Activated CD4-positive, alpha-beta T cell treated with anti-CD3 and anti-CD28 coated beads, Interleukin-2, amount 50 U/mL, for 48 hours (primary cell): ENCODE data around the gene RNPEP.
"Not testable (repeated sequence)": the region's sequence is repeated elsewhere in the genome, so short reads cannot be mapped to it uniquely, and the experiment has no call there.

Experiments used
- DNase-seq, 2 experiments: peaks; one replicate each; pipeline ENCODE4 v3.0.0-alpha.2; 2020

The RNPEP gene

DNA sequence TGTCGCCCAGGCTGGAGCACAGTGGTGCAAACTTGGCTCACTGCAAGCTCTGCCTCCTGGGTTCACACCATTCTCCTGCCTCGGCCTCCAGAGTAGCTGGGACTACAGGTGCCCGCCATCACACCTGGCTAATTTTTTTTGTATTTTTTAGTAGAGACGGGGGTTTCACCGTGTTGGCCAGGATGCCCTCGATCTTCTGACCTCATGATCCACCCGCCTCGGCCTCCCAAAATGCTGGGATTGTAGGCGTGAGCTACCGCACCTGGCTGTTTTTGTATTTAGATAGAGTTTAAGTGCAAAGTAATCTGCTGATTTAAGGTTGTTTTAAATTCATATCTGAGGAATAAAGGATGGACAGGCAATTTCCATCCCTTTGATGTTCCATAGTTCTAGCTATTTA is 20.1 kb upstream of the RNPEP start:
- not testable (repeated sequence) for DNase-seq

DNA sequence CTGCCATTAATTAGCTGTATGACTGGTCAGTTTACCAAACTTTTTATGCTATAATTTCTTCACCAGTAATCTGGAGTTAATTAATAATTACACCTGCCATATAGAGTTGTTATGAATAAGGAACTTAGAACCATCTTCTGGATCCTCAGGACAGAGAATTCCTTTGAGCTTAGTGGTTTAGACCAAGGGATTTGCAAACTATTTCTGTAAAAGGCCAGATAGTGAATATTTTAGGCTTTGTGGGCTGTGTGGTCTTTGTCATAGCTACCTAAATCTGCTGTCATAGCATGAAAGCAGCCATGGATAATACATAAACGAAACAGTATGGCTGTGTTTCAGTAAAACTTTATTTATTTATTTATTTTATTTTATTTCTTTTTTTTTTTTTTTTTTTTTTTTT is 18.2 kb upstream of the RNPEP start:
- no peak for DNase-seq

GRCh38 chr1:201966171-201966570 is 16.3 kb upstream of the RNPEP start:
- DNase-seq = no peak

DNA sequence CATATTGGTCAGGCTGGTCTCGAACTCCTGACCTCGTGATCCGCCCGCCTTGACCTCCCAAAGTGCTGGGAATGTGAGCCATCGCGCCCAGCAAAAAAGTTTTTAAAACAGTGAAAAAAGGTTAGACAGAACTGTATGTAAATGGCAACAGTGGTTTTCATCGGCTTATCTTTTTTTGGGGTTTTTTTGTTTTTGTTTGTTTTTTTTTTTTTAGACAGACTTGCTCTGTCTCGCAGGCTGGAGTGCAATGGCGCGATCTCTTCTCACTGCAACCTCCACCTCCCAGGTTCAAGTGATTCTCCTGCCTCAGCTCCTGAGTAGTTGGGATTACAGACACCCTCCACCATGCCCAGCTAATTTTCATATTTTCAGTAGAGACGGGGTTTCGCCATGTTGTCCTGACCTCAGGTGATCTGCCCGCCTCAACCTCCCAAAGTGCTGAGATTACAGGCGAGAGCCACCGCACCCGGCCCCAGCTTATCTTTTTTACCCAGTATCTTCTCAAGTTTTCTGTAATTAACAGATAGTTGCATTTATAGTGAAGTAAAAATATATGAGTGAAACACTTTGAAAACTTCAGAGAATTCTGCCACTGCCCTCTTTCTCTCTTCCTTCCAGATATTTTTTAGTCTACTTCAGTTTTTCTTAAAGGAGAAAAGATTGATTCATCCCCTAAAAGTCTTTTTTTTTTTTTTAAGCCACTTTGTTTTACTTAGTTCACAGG is 14.1 kb upstream of the RNPEP start:
- DNase-seq = no peak

DNA sequence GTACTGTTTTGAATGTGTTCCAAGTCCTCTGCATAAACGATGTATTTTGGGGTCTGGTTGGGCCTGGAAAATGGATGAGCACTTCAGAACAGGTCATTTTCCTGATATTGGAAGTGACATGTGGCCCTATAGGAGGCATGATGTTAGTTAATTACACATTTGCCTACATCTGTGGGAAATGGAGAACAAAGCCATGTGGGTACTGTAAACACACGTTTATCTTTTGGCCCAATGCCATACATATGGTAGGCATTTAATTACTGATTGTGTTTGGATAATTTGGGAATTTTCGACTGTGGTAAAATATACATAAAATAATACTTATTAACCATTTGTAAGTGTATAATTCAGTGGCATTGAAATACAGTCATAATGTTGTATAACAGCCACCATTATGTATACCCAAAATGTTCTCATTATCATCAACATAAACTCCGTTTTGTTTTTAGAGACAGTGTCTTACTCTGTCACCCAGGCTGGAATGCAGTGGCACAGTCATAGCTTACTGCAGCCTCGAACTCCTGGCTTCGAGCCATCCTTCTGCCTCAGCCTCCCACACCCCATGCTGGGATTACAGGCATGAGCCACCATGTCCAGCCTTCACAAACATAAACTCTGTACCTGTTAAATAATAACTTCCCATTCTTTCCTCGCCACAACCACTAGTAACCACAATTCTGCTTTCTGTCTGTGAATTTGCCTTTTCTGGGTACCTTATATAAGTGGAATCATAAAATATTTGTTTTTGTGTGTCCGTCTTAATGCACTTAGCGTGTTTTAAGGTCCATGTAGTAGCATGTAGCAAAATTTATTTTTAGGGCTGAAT is 11.9 kb upstream of the RNPEP start:
- no peak for DNase-seq

- peak; percentile 75 to 81 for DNase-seq
These were observed 296 bp upstream of the RNPEP start for GRCh38 chr1:201982082-201982622.

DNA sequence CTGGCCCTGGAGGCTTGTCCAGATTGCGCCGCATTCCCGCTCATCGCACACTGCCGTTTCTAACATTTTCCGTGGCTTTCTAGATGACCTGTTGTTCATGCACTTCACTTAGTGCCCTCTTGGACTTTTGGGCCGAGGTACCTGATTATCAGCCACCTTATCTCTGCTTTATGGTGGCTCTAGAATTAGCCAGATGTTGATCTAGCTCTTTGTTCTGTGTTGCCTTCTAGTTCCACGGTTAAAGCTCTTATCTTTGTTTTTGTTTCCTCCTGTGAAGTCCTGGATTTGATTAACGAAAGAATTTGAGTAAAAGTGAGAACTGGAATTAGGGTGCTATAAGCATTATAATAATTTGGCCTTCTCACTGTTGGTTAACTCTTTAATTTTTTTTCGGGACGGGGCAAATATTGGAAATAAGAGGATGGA is 945 bp downstream of the RNPEP start:
- no peak for DNase-seq

DNA sequence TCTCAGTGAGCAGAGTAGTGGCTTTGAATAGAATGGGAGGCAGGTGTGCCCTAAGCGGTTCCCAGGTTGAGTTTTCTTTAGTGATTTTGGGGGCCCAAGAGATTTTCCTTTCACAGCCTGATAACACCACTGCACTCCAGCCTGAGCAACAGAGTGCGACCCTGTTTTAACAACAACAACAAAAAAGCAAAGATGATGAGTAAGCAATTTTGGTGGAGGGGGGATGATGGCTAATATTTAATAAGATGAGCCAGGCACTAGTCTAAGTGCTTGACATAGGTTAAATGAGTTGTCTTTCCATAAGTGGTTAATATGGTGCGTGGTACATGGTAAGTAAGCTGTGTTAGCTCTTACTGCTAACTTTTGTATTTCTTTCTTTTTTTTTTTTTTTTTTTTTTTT is 2.0 kb downstream of the RNPEP start:
- DNase-seq = no peak

GRCh38 chr1:201985355-201985754 is 2.9 kb downstream of the RNPEP start:
- no peak for DNase-seq

GRCh38 chr1:201988601-201989000 is 6.2 kb downstream of the RNPEP start:
- DNase-seq = no peak

- DNase-seq = no peak
These were observed 7.1 kb downstream of the RNPEP start for GRCh38 chr1:201989354-201990128.

- DNase-seq = no peak
These were observed 8.0 kb downstream of the RNPEP start for GRCh38 chr1:201990427-201990826.

DNA sequence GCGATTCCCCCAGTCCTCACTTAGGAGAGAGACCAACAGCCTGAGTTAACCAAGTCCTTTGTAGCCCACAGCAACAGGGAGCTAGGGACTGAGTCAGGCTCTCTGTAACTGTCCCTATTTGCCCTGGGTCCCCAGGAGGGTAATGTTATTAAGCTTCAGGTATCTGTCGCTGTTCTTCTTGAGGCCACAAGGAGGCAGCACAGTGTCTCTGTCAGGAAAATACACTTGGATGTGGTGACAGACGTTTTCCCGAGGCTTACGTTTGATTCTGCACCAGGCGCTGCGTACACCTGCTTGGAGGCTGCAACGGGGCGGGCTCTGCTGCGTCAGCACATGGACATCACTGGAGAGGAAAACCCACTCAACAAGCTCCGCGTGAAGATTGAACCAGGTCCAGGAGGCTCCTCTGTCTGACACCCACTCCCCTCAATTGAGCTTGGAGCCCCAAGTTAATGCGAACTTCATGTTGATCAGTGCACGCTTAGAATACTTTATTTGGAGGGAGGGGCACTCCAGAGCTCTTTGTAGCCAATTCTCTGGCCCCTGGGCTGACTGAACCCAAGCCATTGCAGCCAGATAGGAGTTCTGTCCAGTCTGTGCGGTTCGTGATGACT is 17.3 kb downstream of the RNPEP start:
- DNase-seq = peak; percentile 5 to 24

GRCh38 chr1:202002507-202002906 is 20.1 kb downstream of the RNPEP start:
- DNase-seq = no peak

DNA sequence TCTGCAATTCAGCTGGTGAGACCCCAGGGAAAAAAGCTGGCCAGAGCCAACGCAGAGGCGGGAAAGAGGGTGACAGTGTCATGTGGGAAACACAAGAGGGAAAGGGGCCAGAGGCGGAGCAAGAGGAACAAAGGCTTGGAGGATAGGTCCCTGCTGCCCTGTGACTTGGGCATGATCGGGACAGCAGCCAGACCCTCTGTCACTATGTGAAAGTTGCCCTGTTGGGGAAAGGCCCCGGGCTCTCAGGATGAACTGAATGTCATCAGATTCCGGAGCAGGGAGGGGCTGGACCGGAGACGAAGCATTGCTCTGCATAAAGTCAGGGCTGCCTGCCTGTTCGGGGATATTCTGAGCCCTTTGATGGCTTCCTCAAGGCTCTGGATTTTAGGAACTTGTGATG is 22.3 kb downstream of the RNPEP start:
- no peak for DNase-seq

GRCh38 chr1:202005958-202006357 is 23.5 kb downstream of the RNPEP start:
- DNase-seq = no peak

DNA sequence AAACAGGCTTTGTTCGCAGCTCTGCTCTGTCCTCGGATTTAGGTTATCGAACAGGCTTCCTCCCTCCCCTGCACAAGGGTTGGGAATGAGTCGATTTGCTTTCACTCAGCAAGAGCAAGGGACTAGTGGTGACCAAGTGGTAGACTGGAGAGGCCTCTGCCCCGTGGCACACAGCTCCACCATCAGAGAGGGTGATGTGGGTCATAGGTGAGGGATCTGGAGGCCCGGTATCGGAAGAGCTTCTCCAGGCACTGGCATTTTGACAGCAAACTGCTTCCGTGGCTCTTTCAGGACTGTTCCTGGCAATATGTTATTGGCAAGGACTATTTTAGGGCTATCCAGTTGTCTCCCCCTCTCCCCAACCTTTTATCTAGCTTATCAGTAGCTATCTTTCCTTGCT is 24.9 kb downstream of the RNPEP start:
- DNase-seq = no peak

GRCh38 chr1:202007805-202008489 is 25.5 kb downstream of the RNPEP start:
- DNase-seq = no peak

GRCh38 chr1:202009326-202010179 is 27.1 kb downstream of the RNPEP start:
- DNase-seq = peak; percentile 67 to 74

DNA sequence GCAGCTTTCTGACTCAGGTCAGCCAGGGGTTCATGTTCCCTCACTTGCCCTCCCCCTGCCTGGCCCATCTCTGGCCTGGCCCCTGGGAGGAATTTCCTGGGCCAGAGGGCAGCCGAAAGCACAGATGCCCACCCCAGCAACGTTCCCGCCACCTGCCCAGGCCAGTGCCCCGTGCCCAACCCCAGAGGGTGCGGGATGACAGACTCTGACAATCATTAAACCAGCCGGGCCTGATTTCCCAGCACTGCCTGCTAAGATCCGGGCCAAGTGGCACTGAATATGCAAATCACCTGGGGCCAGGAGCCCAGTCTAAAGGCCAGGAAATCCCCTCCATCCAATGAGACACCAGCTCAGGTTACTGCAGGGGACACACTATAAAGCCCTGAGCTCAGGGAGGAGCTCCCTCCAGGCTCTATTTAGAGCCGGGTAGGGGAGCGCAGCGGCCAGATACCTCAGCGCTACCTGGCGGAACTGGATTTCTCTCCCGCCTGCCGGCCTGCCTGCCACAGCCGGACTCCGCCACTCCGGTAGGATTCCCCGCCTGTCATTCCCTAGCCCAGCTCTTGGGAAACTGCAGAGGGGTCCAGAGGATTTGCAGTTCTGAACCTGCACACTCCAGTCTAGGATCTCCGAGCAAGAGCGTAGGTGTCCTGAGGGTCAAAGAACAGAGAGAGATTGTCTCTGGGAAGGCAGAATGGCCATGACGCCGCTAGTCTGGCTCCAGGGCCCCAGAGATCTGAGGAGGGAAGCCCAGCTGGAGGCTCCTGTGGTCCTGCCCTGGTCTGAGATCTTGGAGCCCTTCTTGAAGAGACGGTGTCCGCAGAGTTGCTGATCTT is 27.9 kb downstream of the RNPEP start, which contains the start of gene ELF3:
Gene ELF3 (plus strand): TSS at position 408 of the 836 bp plus-strand sequence. CDS start 550 bp downstream, outside the sequence.
- DNase-seq = no peak
